Measurements from ENCODE around the gene TRAPPC1. TPM values are rescaled to one million over a fixed set of nuclear protein-coding genes. Genes with fewer than 3 reads are reported as not detected.

TRAPPC1 gene
- total RNA-seq = 36.1 and 46.8 TPM in 2 replicates

DNA sequence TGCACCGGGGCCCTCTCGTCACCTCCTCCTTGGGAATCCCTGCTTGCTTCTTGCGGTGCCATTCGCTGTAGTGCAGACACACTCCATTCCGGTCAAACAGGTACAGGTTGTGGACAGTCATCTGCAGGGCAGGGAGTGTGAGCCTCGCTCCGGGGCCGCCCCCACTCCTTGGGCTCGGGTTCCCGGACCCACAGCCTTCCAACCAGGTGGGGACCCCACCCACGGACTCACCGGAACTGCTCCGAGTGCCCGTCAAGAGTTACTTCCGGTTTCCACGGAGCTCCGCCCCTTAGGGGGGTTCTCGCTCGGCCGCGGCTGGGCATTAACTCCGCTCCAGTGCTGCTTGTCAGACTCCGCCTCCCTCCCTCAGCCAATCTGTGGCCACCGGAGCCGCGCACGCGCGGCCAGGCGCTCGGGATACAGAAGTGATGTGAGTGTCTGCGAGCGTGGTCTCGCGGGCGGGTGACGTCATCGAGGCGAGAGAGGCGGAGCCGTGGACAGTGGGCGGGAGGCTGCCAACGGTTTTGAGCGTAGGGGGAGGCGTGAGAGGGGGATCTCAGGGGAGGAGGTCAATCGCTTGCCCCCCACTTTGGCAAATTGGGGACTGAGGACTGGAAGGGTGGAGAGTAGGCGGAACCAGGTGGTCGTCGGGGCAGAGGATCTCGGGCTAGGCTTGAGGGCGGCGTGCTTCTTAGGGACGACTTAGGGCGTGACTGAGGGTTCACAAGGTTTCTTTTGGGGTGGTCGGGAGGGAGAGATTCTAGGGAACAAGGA is at the start of gene TRAPPC1, which contains the start of gene CNTROB:
Gene TRAPPC1, minus strand, starts transcription at position 238 of the 774 bp plus-strand sequence. Its CDS starts 117 bp downstream, at position 121.
Gene CNTROB, plus strand, starts transcription at position 498 of the 774 bp plus-strand sequence. CDS start 874 bp downstream, outside the sequence.

GRCh38 chr17:7929158-7930023 is 2.4 kb downstream of the TRAPPC1 start, which contains the start of gene KCNAB3:
KCNAB3 (minus strand) TSS chr17:7929856; CDS start chr17:7929435, 421 bp downstream.

DNA sequence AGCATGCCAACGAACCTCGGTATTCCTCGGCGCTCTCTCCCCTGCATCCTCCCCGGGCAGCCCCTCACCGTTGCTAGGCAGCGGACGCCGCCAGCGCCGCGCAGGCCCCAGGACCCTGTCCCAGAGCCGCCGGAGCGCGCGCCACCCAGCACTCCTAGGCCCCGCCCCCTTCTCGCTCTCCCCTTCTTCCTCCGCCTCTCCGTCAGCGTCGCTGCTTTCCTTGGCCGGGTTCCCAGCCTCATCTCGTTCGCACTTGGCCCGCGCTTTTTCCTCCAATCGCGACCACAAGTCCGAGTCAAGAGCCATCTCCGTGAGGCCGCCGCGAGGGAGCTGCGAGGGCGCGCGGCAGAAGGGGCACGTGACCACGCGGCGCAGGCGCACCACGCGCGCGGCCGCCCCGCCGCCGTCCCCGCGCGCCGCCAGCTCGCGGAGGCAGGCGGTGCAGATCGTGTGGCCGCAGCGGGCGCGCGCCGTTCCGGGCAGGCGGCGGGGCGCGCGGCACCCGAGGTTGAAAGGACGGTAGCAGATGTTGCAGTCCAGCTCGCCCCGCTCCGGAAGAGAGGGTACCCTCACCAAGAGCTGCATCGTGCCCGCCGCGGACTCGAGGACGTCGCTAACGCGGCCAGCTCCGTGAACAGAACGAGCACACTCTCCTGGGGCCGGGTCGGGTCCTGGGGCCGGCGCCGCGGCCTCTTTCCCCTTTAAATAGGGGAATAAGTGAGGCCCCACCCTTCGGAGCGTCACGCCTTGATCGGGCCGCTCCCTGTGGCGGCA is 15.9 kb downstream of the TRAPPC1 start, which contains the start of gene RNF227:
Gene RNF227, minus strand, starts transcription at position 679 of the 774 bp plus-strand sequence. Its CDS starts 94 bp downstream, at position 585.

DNA sequence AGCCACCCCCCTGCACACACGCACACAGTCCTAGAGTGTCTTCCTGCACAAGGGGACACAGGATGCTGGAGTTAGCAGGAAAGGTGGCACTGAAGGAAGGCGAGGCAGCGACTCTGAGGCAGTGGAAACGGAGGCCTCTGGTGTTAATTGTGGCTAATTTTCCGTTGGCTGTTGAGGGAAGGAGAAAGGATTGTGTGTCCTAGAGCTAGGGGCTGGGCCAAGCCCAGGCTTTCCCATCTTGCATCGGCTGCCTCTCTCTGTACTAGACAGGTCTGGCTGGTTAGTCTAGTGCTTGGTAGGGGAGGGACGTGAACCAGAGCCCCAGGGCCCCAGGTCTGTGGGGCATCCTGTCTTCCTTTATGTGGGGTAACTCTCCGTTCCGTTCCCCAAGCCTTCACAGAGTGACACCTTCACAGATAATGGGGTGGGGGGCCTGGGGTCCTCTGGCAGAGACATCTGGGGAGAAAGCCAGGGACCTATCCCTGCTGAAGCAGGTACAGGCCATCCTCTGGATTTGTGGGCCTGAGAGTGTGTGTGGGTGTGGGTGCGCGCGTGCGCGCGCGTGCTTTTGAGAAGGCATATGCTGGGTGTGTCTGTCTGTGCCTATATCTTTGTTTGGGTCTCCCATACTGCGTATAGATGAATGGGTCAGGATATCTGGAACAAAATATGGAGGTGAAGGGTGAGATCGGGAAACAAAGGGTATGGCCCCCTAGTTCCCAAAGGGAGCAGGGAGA is 43.4 kb downstream of the TRAPPC1 start, which contains the start of gene CHD3:
Gene CHD3, plus strand, starts transcription at position 606 of the 737 bp plus-strand sequence. CDS start 212 bp downstream, outside the sequence.

Other genes with a start within 250 kb of the TRAPPC1 start
- gene TP53, start 244.5 kb downstream of the TRAPPC1 start, total RNA-seq = 16.3 and 28.4 TPM in 2 replicates
- 3.1 and 7.9 TPM in 2 replicates for gene WRAP53, start 243.5 kb downstream of the TRAPPC1 start, total RNA-seq
- gene EFNB3, start 226.7 kb downstream of the TRAPPC1 start, total RNA-seq = under 0.01 and 0.19 TPM in 2 replicates
- gene DNAH2, start 214.2 kb downstream of the TRAPPC1 start, total RNA-seq = 0.19 and 0.56 TPM in 2 replicates
- 4.2 and 68.6 TPM in 2 replicates for gene KDM6B, start 97.7 kb downstream of the TRAPPC1 start, total RNA-seq
- gene TMEM88, start 76.9 kb downstream of the TRAPPC1 start, total RNA-seq = 0.58 TPM in 1 of 2 replicates, not detected in the other
- 65.7 and 90.3 TPM in 2 replicates for gene NAA38, start 74.4 kb downstream of the TRAPPC1 start, total RNA-seq
- gene CYB5D1, start 73.9 kb downstream of the TRAPPC1 start, total RNA-seq = 13.0 and 13.6 TPM in 2 replicates
- gene CHD3, start 43.2 kb downstream of the TRAPPC1 start, total RNA-seq = 115 and 141 TPM in 2 replicates
- 1.7 and 8.5 TPM in 2 replicates for gene RNF227, start 15.7 kb downstream of the TRAPPC1 start, total RNA-seq
- gene KCNAB3, start 2.1 kb downstream of the TRAPPC1 start, total RNA-seq = 0.58 and 0.85 TPM in 2 replicates
- 18.0 and 27.6 TPM in 2 replicates for gene CNTROB, start 260 bp upstream of the TRAPPC1 start, total RNA-seq
- not detected in 2 replicates for gene GUCY2D, start 70.7 kb upstream of the TRAPPC1 start, total RNA-seq
- gene ALOX15B, start 107.1 kb upstream of the TRAPPC1 start, total RNA-seq = 0.56 TPM in 1 of 2 replicates, not detected in the other
- not detected in 2 replicates for gene ALOX12B, start 155.8 kb upstream of the TRAPPC1 start, total RNA-seq
- gene ALOXE3, start 186.6 kb upstream of the TRAPPC1 start, total RNA-seq = under 0.01 TPM in 1 of 2 replicates, not detected in the other
- not detected in 2 replicates for gene HES7, start 192.2 kb upstream of the TRAPPC1 start, total RNA-seq
- gene PER1, start 220.5 kb upstream of the TRAPPC1 start, total RNA-seq = 2.5 and 3.7 TPM in 2 replicates
- 3.3 and 8.2 TPM in 2 replicates for gene VAMP2, start 231.0 kb upstream of the TRAPPC1 start, total RNA-seq
- 22.3 and 32.0 TPM in 2 replicates for gene TMEM107, start 244.4 kb upstream of the TRAPPC1 start, total RNA-seq